CD4-positive, alpha-beta T cell (primary cell): Measurements from ENCODE around the gene PGBD5. TPM values are rescaled to one million over a fixed set of nuclear protein-coding genes. Genes with fewer than 3 reads are reported as not detected.

Experiments used
- ATAC-seq: fragments of 200-7000 bp; cut with Tn5 transposase; one replicate; pipeline ENCODE4 v1.10.0; 2022; ENCODE audit warnings: mild to moderate bottlenecking; ENCODE audit not compliant: poor library complexity
- CTCF ChIA-PET: fragments of 350-600 bp; sonication (Branson Sonifier 250); formaldehyde crosslinking; loops from one replicate; lab custom pipeline; 2021; ENCODE audit warnings: antibody characterized with exemption, inconsistent platforms; lab: Charles Lee
- POLR2A ChIA-PET: fragments of 350-600 bp; sonication (Branson Sonifier 250); formaldehyde crosslinking; loops from one replicate; lab custom pipeline; 2021; ENCODE audit warnings: antibody characterized with exemption, inconsistent platforms; lab: Charles Lee
- DNase-seq, 14 experiments: peaks; one replicate each; pipeline ENCODE4 v3.0.0-alpha.2; 2013 to 2020; ENCODE audit warnings: mixed read lengths in 2 of 14
- H3K27ac ChIP-seq, 2 donors: one replicate each; pipeline versions ENCODE4 v1.5.1 to v1.7.0; 2013; ENCODE audit warnings: low read length in 2 of 2, low read depth in 1 of 2, mild to moderate bottlenecking in 1 of 2
- H3K27me3 ChIP-seq, 2 experiments: 1 replicate in 1 of 2; 2 replicates in 1 of 2; pipeline versions ENCODE4 v1.6.1 to v1.7.0; 2013; ENCODE audit warnings: low read length in 2 of 2, control low read depth in 1 of 2, mild to moderate bottlenecking in 1 of 2, moderate library complexity in 1 of 2; ENCODE audit not compliant: insufficient read depth in 2 of 2, control insufficient read depth in 1 of 2
- H3K36me3 ChIP-seq: one replicate; pipeline ENCODE4 v1.6.1; 2013; ENCODE audit warnings: low read length, control low read depth; ENCODE audit not compliant: insufficient read depth
- H3K4me1 ChIP-seq: one replicate; pipeline ENCODE4 v1.6.1; 2013; ENCODE audit warnings: low read length, control low read depth; ENCODE audit not compliant: insufficient read depth
- H3K4me3 ChIP-seq: one replicate; pipeline ENCODE4 v1.5.1; 2013; ENCODE audit warnings: mild to moderate bottlenecking, low read length, moderate library complexity
- H3K9me3 ChIP-seq, 2 experiments: 1 replicate in 1 of 2; 2 replicates in 1 of 2; pipeline versions ENCODE4 v1.6.1 to v1.7.0; 2013; ENCODE audit warnings: low read length in 2 of 2, mild to moderate bottlenecking in 2 of 2, control low read depth in 1 of 2, moderate library complexity in 1 of 2; ENCODE audit not compliant: control insufficient read depth in 1 of 2, insufficient read depth in 1 of 2
- H3K27ac Mint-ChIP-seq: one replicate; pipeline ENCODE4 v1.8.0; 2020; ENCODE audit warnings: mixed read lengths
- H3K27me3 Mint-ChIP-seq: one replicate; pipeline ENCODE4 v1.8.0; 2021; ENCODE audit warnings: mixed read lengths
- H3K36me3 Mint-ChIP-seq: one replicate; pipeline ENCODE4 v1.8.0; 2021; ENCODE audit warnings: low read depth, mixed read lengths
- H3K4me1 Mint-ChIP-seq: one replicate; pipeline ENCODE4 v1.8.0; 2021; ENCODE audit warnings: low read depth, mixed read lengths
- H3K4me3 Mint-ChIP-seq: one replicate; pipeline ENCODE4 v1.8.0; 2020; ENCODE audit warnings: mild to moderate bottlenecking, mixed read lengths
- H3K9me3 Mint-ChIP-seq: one replicate; pipeline ENCODE4 v1.8.0; 2020; ENCODE audit warnings: mixed read lengths
- CTCF ChIP-seq: fragments of 200-600 bp; IDR thresholded peaks from one replicate; pipeline ENCODE4 v1.8.0; 2022; ENCODE audit warnings: antibody characterized with exemption, mild to moderate bottlenecking
- intact Hi-C, 2 experiments: fragments of 100-400 bp; cut with DNase I in 1 of 2; cut with micrococcal nuclease in 1 of 2; formaldehyde crosslinking; loops; one replicate each; pipeline versions ENCODE4 v1.15.1 to v1.9.0; 2023 to 2025; cut with DNase I, micrococcal nuclease
- total RNA-seq, 174 experiments: library from RNA in 2 of 174; stranded (reverse) in 2 of 174; gene quantifications; one replicate each; pipeline ENCODE4 v1.2.3 and lab custom pipeline; 2021 to 2026

The PGBD5 gene
- total RNA-seq, 2 experiments from 2014 or later: not detected

- Mint-ChIP-seq H3K9me3 (peaks cover 7% of the 10 kb centered on the region), H3K27me3 (peaks cover 22% of the 10 kb centered on the region), H3K4me1 (no peaks in the 10 kb centered on the region), H3K27ac (no peak overlapping the region), H3K36me3 (no peaks in the 10 kb centered on the region), H3K4me3 (no peak overlapping the region)
- DNase-seq (no peak), ATAC-seq (no peak)
- H3K27me3 ChIP-seq: peaks cover 0 to 2% of the 10 kb centered on the region in 2 experiments
- H3K4me1 ChIP-seq: no peaks in the 10 kb centered on the region
- CTCF ChIA-PET: no interaction called here
- no peak for TF ChIP-seq CTCF
- H3K36me3 ChIP-seq: no peaks in the 10 kb centered on the region
- peaks cover 14 to 20% of the 10 kb centered on the region in 2 experiments for H3K9me3 ChIP-seq
- POLR2A ChIA-PET: no interaction called here
- no peak overlapping the region for H3K27ac ChIP-seq
- H3K4me3 ChIP-seq: no peak overlapping the region
- intact Hi-C loops: no loop called here
Measured at GRCh38 chr1:230383425-230383824, 42.7 kb downstream of the PGBD5 start.

GRCh38 chr1:230382001-230382491, 44.1 kb downstream of the PGBD5 start:
- H3K27ac Mint-ChIP-seq: no peak overlapping the region
- no peak overlapping the region for H3K4me3 ChIP-seq
- H3K36me3 ChIP-seq: no peaks in the 10 kb centered on the region
- no peaks in the 10 kb centered on the region for H3K4me1 Mint-ChIP-seq
- H3K9me3 Mint-ChIP-seq: peaks cover 7% of the 10 kb centered on the region
- DNase-seq (no peak), ATAC-seq (no peak)
- peaks cover 14 to 20% of the 10 kb centered on the region in 2 experiments for H3K9me3 ChIP-seq
- ChIA-PET POLR2A (no interaction called here), CTCF (no interaction called here)
- peaks cover 18% of the 10 kb centered on the region for H3K27me3 Mint-ChIP-seq
- H3K36me3 Mint-ChIP-seq: no peaks in the 10 kb centered on the region
- peaks cover 0 to 4% of the 10 kb centered on the region in 2 experiments for H3K27me3 ChIP-seq
- TF ChIP-seq CTCF: no peak
- no peak overlapping the region for H3K27ac ChIP-seq
- H3K4me1 ChIP-seq: no peaks in the 10 kb centered on the region
- intact Hi-C loops: no loop called here
- H3K4me3 Mint-ChIP-seq: no peak overlapping the region

GRCh38 chr1:230381585-230381984, 44.5 kb downstream of the PGBD5 start:
- no peak for DNase-seq
- H3K9me3 Mint-ChIP-seq: peaks cover 7% of the 10 kb centered on the region
- H3K9me3 ChIP-seq: peaks cover 14 to 20% of the 10 kb centered on the region in 2 experiments
- no peak overlapping the region for H3K27ac Mint-ChIP-seq
- H3K27me3 Mint-ChIP-seq: peaks cover 18% of the 10 kb centered on the region
- no peak overlapping the region for H3K27ac ChIP-seq
- ChIA-PET CTCF (no interaction called here), POLR2A (no interaction called here)
- no peak overlapping the region for H3K4me3 ChIP-seq
- H3K4me3 Mint-ChIP-seq: no peak overlapping the region
- H3K4me1 Mint-ChIP-seq: no peaks in the 10 kb centered on the region
- no peaks in the 10 kb centered on the region for H3K4me1 ChIP-seq
- ATAC-seq: no peak
- no peaks in the 10 kb centered on the region for H3K36me3 ChIP-seq
- no peak for TF ChIP-seq CTCF
- intact Hi-C loops: no loop called here
- peaks cover 0 to 4% of the 10 kb centered on the region in 2 experiments for H3K27me3 ChIP-seq
- H3K36me3 Mint-ChIP-seq: no peaks in the 10 kb centered on the region
